ENCODE results near the gene CD59.

Gene CD59

DNA sequence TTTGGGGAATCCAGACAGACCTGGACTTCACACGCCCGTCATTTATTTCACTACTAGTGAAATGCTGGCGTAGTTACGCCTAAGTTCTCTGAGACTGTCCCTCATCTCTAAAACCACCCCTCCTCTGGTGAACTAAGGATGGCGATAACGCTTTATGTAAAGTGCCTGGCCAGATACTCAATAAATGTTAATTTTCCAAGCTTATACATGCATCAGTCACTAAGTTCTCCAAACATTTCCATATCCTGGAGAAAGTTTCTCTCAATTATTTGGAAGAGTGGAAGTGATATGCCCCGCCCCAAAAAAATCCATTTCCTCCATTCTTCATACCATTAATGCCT lies 39.2 kb upstream of the CD59 start:
- Histone ChIP-seq H3K4me2 (ENCODE audit: low read depth, low read length) (peak overlapping the region; percentile 100; the same call in 1 of the 2 replicates), H3K4me1 (ENCODE audit: low read length) (peaks cover 47% of the 10 kb centered on the region), H4K20me1 (ENCODE audit: insufficient read depth, low read length) (peaks cover 4% of the 10 kb centered on the region; the same call in 1 of the 2 replicates), H3K79me2 (ENCODE audit: low read length) (peaks cover 38% of the 10 kb centered on the region), H3K9me3 (replicated peaks; ENCODE audit: insufficient read depth, low read length) (no peaks in the 10 kb centered on the region), H3F3A (ENCODE audit: insufficient read depth, low read length) (peaks cover 15% of the 10 kb centered on the region; the same call in 1 of the 2 replicates), H3K27ac (ENCODE audit: low read length) (no peak overlapping the region), H2AFZ (ENCODE audit: low read length) (no peak overlapping the region), H3K4me3 (ENCODE audit: low read length) (no peak overlapping the region), H3K9me2 (replicated peaks; ENCODE audit: insufficient read depth, low read length) (no peaks in the 10 kb centered on the region), H3K27me3 (replicated peaks; ENCODE audit: insufficient read depth, low read length) (0 out of 2 replicates have a peak, but pooled peaks cover 3% of the 10 kb centered on the region), H3K36me3 (replicated peaks; ENCODE audit: insufficient read depth, low read length) (no peaks in the 10 kb centered on the region), H3K9ac (ENCODE audit: low read length) (no peak overlapping the region)
- TF ChIP-seq, protein P1, sequence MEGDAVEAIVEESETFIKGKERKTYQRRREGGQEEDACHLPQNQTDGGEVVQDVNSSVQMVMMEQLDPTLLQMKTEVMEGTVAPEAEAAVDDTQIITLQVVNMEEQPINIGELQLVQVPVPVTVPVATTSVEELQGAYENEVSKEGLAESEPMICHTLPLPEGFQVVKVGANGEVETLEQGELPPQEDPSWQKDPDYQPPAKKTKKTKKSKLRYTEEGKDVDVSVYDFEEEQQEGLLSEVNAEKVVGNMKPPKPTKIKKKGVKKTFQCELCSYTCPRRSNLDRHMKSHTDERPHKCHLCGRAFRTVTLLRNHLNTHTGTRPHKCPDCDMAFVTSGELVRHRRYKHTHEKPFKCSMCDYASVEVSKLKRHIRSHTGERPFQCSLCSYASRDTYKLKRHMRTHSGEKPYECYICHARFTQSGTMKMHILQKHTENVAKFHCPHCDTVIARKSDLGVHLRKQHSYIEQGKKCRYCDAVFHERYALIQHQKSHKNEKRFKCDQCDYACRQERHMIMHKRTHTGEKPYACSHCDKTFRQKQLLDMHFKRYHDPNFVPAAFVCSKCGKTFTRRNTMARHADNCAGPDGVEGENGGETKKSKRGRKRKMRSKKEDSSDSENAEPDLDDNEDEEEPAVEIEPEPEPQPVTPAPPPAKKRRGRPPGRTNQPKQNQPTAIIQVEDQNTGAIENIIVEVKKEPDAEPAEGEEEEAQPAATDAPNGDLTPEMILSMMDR (IDR thresholded peaks at IDR 0.05; ENCODE audit: low read length) = no peak
- no peak for TF ChIP-seq EZH2 (optimal IDR thresholded peaks at IDR 0.05; ENCODE audit: low read depth, low read length)
- TF ChIP-seq EZH2phosphoT487 (IDR thresholded peaks at IDR 0.05; ENCODE audit: low read length) = no peak
- DNase-seq = no peak

GRCh38 chr11:33774736-33775466 lies 38.7 kb upstream of the CD59 start:
- peaks cover 15% of the 10 kb centered on the region; the same call in 1 of the 2 replicates for H3F3A ChIP-seq (ENCODE audit: insufficient read depth, low read length)
- peaks cover 4% of the 10 kb centered on the region; the same call in 1 of the 2 replicates for H4K20me1 ChIP-seq (ENCODE audit: insufficient read depth, low read length)
- peaks cover 42% of the 10 kb centered on the region for H3K79me2 ChIP-seq (ENCODE audit: low read length)
- H3K9me3 ChIP-seq (replicated peaks; ENCODE audit: insufficient read depth, low read length) = no peaks in the 10 kb centered on the region
- H3K27ac ChIP-seq (ENCODE audit: low read length) = no peak overlapping the region
- H3K4me2 ChIP-seq (ENCODE audit: low read depth, low read length) = peak overlapping the region; percentile 100
- H2AFZ ChIP-seq (ENCODE audit: low read length) = peak overlapping the region; percentile 84
- DNase-seq = no peak
- peak overlapping the region; percentile 46; the same call in 1 of the 2 replicates for H3K9ac ChIP-seq (ENCODE audit: low read length)
- 0 out of 2 replicates have a peak, but pooled peaks cover 2% of the 10 kb centered on the region for H3K36me3 ChIP-seq (replicated peaks; ENCODE audit: insufficient read depth, low read length)
- peak overlapping the region; percentile 71 for H3K4me3 ChIP-seq (ENCODE audit: low read length)
- H3K27me3 ChIP-seq (replicated peaks; ENCODE audit: insufficient read depth, low read length) = 0 out of 2 replicates have a peak, but pooled peaks cover 3% of the 10 kb centered on the region
- TF ChIP-seq EZH2 (optimal IDR thresholded peaks at IDR 0.05; ENCODE audit: low read depth, low read length) = no peak
- no peak for TF ChIP-seq EZH2phosphoT487 (IDR thresholded peaks at IDR 0.05; ENCODE audit: low read length)
- TF ChIP-seq, protein P1 (IDR thresholded peaks at IDR 0.05; ENCODE audit: low read length) = no peak
- no peaks in the 10 kb centered on the region for H3K9me2 ChIP-seq (replicated peaks; ENCODE audit: insufficient read depth, low read length)
- peaks cover 47% of the 10 kb centered on the region for H3K4me1 ChIP-seq (ENCODE audit: low read length)

DNA sequence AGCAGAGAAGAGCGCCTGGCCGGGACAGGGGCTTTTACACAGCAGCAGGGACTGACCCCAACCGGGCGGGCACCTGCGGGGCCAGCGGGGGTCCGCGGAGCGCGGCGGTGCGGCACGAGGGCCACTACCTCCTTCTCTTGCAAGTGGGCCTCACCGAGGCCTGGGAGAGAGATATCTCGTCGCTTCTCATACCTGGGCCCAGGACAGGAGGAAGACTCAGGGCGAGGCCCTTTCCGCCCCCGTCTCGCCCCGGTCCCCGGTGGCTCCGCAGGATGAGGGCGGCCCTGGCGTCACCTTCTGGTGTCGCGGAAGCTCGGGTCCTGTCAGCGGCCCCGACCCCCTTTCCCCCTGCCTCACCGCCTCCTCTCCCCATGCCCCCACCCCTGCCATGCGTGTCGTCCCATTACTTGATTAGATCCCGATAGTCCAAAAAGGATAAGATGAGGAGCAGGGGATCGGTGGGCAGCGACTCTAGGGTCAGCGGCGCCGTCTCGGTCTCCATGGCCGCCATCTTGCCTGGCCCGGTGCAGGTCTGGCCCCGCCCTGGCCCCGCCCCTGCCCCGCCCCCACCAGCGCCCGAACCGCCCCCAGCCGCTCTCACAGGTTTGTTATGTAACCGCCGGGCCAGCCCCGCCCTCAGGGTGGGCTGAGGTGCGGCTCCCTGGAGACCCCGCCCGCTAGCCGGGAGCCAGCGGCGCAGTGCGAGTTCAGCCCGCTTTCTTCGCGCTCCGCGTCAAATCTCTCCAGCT lies 37.9 kb upstream of the CD59 start, which contains the start of gene FBXO3:
TSS of gene FBXO3 (minus strand) at position 534 of the 749 bp plus-strand sequence. CDS start at position 511, 23 bp downstream.
- peaks cover 46% of the 10 kb centered on the region for H3K79me2 ChIP-seq (ENCODE audit: low read length)
- DNase-seq = peak; percentile 85
- peaks cover 5% of the 10 kb centered on the region; the same call in 1 of the 2 replicates for H3K36me3 ChIP-seq (replicated peaks; ENCODE audit: insufficient read depth, low read length)
- peak within 1 kb of the TSS; percentile 92 for H2AFZ ChIP-seq (ENCODE audit: low read length)
- H3K4me1 ChIP-seq (ENCODE audit: low read length) = peaks cover 47% of the 10 kb centered on the region
- peak within 1 kb of the TSS; percentile 97 for H3K4me3 ChIP-seq (ENCODE audit: low read length)
- H3K27ac ChIP-seq (ENCODE audit: low read length) = peak within 1 kb of the TSS; percentile 47; the same call in 1 of the 2 replicates
- TF ChIP-seq EZH2phosphoT487 (IDR thresholded peaks at IDR 0.05; ENCODE audit: low read length) (no peak), EZH2 (optimal IDR thresholded peaks at IDR 0.05; ENCODE audit: low read depth, low read length) (no peak)
- TF ChIP-seq, protein P1 (IDR thresholded peaks at IDR 0.05; ENCODE audit: low read length) = no peak
- H3K4me2 ChIP-seq (ENCODE audit: low read depth, low read length) = peak within 1 kb of the TSS; percentile 100
- H3F3A ChIP-seq (ENCODE audit: insufficient read depth, low read length) = peaks cover 15% of the 10 kb centered on the region; the same call in 1 of the 2 replicates
- peaks cover 4% of the 10 kb centered on the region; the same call in 1 of the 2 replicates for H4K20me1 ChIP-seq (ENCODE audit: insufficient read depth, low read length)
- H3K9me2 ChIP-seq (replicated peaks; ENCODE audit: insufficient read depth, low read length) = no peaks in the 10 kb centered on the region
- H3K9me3 ChIP-seq (replicated peaks; ENCODE audit: insufficient read depth, low read length) = no peaks in the 10 kb centered on the region
- peak within 1 kb of the TSS; percentile 77 for H3K9ac ChIP-seq (ENCODE audit: low read length)
- 0 out of 2 replicates have a peak, but pooled peaks cover 3% of the 10 kb centered on the region for H3K27me3 ChIP-seq (replicated peaks; ENCODE audit: insufficient read depth, low read length)
